H9 (cell line): ENCODE data around the gene GTF3C1. TPM values are rescaled to one million over a fixed set of nuclear protein-coding genes. Genes with fewer than 3 reads are reported as not detected.

Source experiments
- DNase-seq: peaks from one replicate; pipeline ENCODE4 v3.0.0-alpha.2; 2017
- H2AFZ ChIP-seq: one replicate; pipeline ENCODE4 v1.6.1; 2013; ENCODE audit warnings: mild to moderate bottlenecking, low read length, control low read depth, moderate library complexity
- H2AK5ac ChIP-seq: 2 replicates; pipeline ENCODE4 v1.6.1; 2013; ENCODE audit warnings: low read length, control low read depth, mixed read lengths; ENCODE audit not compliant: insufficient read length
- H2BK120ac ChIP-seq: one replicate; pipeline ENCODE4 v1.6.1; 2013; ENCODE audit warnings: low read depth, mild to moderate bottlenecking, low read length, control low read depth, inconsistent platforms; ENCODE audit not compliant: poor library complexity, severe bottlenecking
- H2BK12ac ChIP-seq: 2 replicates; pipeline ENCODE4 v1.6.1; 2013; ENCODE audit warnings: low read length, control low read depth, mixed read lengths, low read depth; ENCODE audit not compliant: insufficient read length
- H2BK15ac ChIP-seq: 2 replicates; pipeline ENCODE4 v1.6.1; 2013; ENCODE audit warnings: low read depth, low read length, control low read depth
- H2BK20ac ChIP-seq: one replicate; pipeline ENCODE4 v1.6.1; 2013; ENCODE audit warnings: low read depth, mild to moderate bottlenecking, low read length, control low read depth, inconsistent platforms; ENCODE audit not compliant: poor library complexity, severe bottlenecking
- H2BK5ac ChIP-seq: 2 replicates; pipeline ENCODE4 v1.6.1; 2013; ENCODE audit warnings: low read length, control low read depth, mixed read lengths; ENCODE audit not compliant: insufficient read length
- H3K14ac ChIP-seq: 2 replicates; pipeline ENCODE4 v1.6.1; 2013; ENCODE audit warnings: low read length, control low read depth; ENCODE audit not compliant: insufficient read depth
- H3K18ac ChIP-seq: 2 replicates; pipeline ENCODE4 v1.6.1; 2013; ENCODE audit warnings: low read depth, mild to moderate bottlenecking, mixed read lengths, low read length, control low read depth; ENCODE audit not compliant: insufficient read length
- H3K23ac ChIP-seq: 2 replicates; pipeline ENCODE4 v1.6.1; 2013; ENCODE audit warnings: low read length, control low read depth, mixed read lengths, low read depth; ENCODE audit not compliant: insufficient read length
- H3K23me2 ChIP-seq: 2 replicates; pipeline ENCODE4 v1.6.1; 2013; ENCODE audit warnings: low read depth, mild to moderate bottlenecking, mixed read lengths, low read length, control low read depth; ENCODE audit not compliant: insufficient read length, poor library complexity, severe bottlenecking
- H3K27ac ChIP-seq: 2 replicates; pipeline ENCODE4 v1.5.1; 2013; ENCODE audit warnings: low read length, control low read depth, mixed read lengths, low read depth; ENCODE audit not compliant: insufficient read length
- H3K27me3 ChIP-seq: 2 replicates; pipeline ENCODE4 v1.6.1; 2013; ENCODE audit warnings: low read length, control low read depth, inconsistent platforms; ENCODE audit not compliant: insufficient read depth
- H3K4ac ChIP-seq: 2 replicates; pipeline ENCODE4 v1.6.1; 2013; ENCODE audit warnings: low read depth, mild to moderate bottlenecking, control low read depth, inconsistent platforms, low read length, moderate library complexity
- H3K4me1 ChIP-seq: 2 replicates; pipeline ENCODE4 v1.6.1; 2013; ENCODE audit warnings: low read length, control low read depth, inconsistent platforms; ENCODE audit not compliant: insufficient read depth
- H3K4me2 ChIP-seq: 2 replicates; pipeline ENCODE4 v1.6.1; 2013; ENCODE audit warnings: low read length, control low read depth, mixed read lengths; ENCODE audit not compliant: insufficient read length, insufficient read depth
- H3K56ac ChIP-seq: 2 replicates; pipeline ENCODE4 v1.6.1; 2013; ENCODE audit warnings: low read depth, mild to moderate bottlenecking, mixed read lengths, low read length, control low read depth; ENCODE audit not compliant: insufficient read length
- H3K79me1 ChIP-seq: 2 replicates; pipeline ENCODE4 v1.6.1; 2013; ENCODE audit warnings: low read depth, mild to moderate bottlenecking, moderate library complexity, low read length, control low read depth, inconsistent platforms; ENCODE audit not compliant: insufficient read depth, poor library complexity, severe bottlenecking
- H3K79me2 ChIP-seq: 2 replicates; pipeline ENCODE4 v1.6.1; 2013; ENCODE audit warnings: low read length, control low read depth, inconsistent platforms; ENCODE audit not compliant: insufficient read depth
- H3K9ac ChIP-seq: 2 replicates; pipeline ENCODE4 v1.6.1; 2013; ENCODE audit warnings: low read length, control low read depth, mixed read lengths; ENCODE audit not compliant: insufficient read length; ENCODE audit errors: extremely low read depth
- H3K9me3 ChIP-seq: one replicate; pipeline ENCODE4 v1.6.1; 2013; ENCODE audit warnings: low read depth, low read length, inconsistent platforms; ENCODE audit not compliant: control insufficient read depth
- H3T11ph ChIP-seq: one replicate; pipeline ENCODE4 v1.6.1; 2013; ENCODE audit warnings: mild to moderate bottlenecking, low read length, control low read depth, inconsistent platforms
- H4K20me1 ChIP-seq: one replicate; pipeline ENCODE4 v1.6.1; 2013; ENCODE audit not compliant: control insufficient read depth, insufficient read length, insufficient read depth
- H4K5ac ChIP-seq: 2 replicates; pipeline ENCODE4 v1.6.1; 2013; ENCODE audit warnings: low read depth, mild to moderate bottlenecking, mixed read lengths, low read length, control low read depth; ENCODE audit not compliant: insufficient read length
- H4K8ac ChIP-seq: replicated peaks from 2 replicates; pipeline ENCODE4 v1.6.1; 2013; ENCODE audit warnings: low read length, control low read depth, mixed read lengths, low read depth; ENCODE audit not compliant: insufficient read length
- H4K91ac ChIP-seq: 2 replicates; pipeline ENCODE4 v1.6.1; 2013; ENCODE audit warnings: low read depth, mild to moderate bottlenecking, moderate library complexity, mixed read lengths, low read length, control low read depth; ENCODE audit not compliant: insufficient read length
- H3K27ac Mint-ChIP-seq, 3 experiments: 2 replicates in 2 of 3; 3 replicates in 1 of 3; pipeline ENCODE4 v1.8.0; 2020 to 2021; ENCODE audit warnings: mixed read lengths in 3 of 3, mild to moderate bottlenecking in 1 of 3, moderate library complexity in 1 of 3
- H3K27me3 Mint-ChIP-seq: 2 replicates; pipeline ENCODE4 v1.8.0; 2021; ENCODE audit warnings: low read depth, mild to moderate bottlenecking, moderate library complexity, mixed read lengths
- H3K36me3 Mint-ChIP-seq, 3 experiments: 2 replicates in 2 of 3; 3 replicates in 1 of 3; pipeline ENCODE4 v1.8.0; 2020 to 2021; ENCODE audit warnings: low read depth in 3 of 3, mixed read lengths in 3 of 3; ENCODE audit not compliant: insufficient read depth in 1 of 3
- H3K4me1 Mint-ChIP-seq, 2 experiments: 2 replicates each; pipeline ENCODE4 v1.8.0; 2020; ENCODE audit warnings: mixed read lengths in 2 of 2
- H3K4me3 Mint-ChIP-seq, 2 experiments: 2 replicates in 1 of 2; 3 replicates in 1 of 2; pipeline ENCODE4 v1.8.0; 2020 to 2021; ENCODE audit warnings: mild to moderate bottlenecking in 2 of 2, mixed read lengths in 2 of 2, moderate library complexity in 1 of 2
- H3K9me3 Mint-ChIP-seq, 2 experiments: 2 replicates in 1 of 2; 3 replicates in 1 of 2; pipeline ENCODE4 v1.8.0; 2020; ENCODE audit warnings: mild to moderate bottlenecking in 2 of 2, mixed read lengths in 2 of 2, moderate library complexity in 1 of 2
- WGBS: extraction: QIAGEN DNeasy Blood & Tissue Kit; methylation state at CpG from one replicate; pipeline ENCODE4 v1.1.7; 2013; ENCODE audit warnings: missing lambda C conversion rate, low lambda C conversion rate, mixed read lengths; ENCODE audit not compliant: insufficient read length; ENCODE audit errors: extremely low coverage; 5-methylcytosine and 5-hydroxymethylcytosine counted together
- total RNA-seq: library from RNA; stranded (reverse); gene quantifications from 2 replicates; pipeline ENCODE4 v1.2.1, GENCODE V29; 2021
- TF ChIP-seq, protein P1 (sequence below): fragments of 200-600 bp; sonication (generic); conservative IDR thresholded peaks from 3 replicates; pipeline ENCODE4 v1.8.0; 2021; ENCODE audit warnings: antibody characterized with exemption, mild to moderate bottlenecking

GTF3C1 gene
- total RNA-seq, 1 experiment from 2014 or later = 113 TPM

DNA sequence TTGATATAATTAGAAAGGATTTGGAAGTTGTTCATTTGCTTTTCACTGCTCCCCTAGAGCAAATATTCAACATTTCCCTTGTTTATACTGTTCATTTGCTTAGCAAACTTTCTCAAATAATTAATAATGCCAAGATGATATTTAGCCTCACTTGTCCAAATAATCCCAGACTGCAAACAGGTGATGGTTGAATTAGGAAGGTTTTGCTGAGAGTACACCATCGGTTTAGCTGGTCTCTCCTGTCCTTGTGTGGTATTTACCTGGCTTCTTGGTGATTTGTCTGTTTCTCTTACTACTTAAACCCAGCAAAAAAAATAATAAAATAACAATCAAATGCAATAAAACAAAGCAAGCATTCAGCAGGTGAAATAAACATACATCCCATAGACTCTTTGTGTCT is 6.8 kb upstream of the GTF3C1 start:
- no peak overlapping the region for H4K5ac ChIP-seq
- no peaks in the 10 kb centered on the region for H3K79me2 ChIP-seq
- no peak overlapping the region for H3K23ac ChIP-seq
- H3K9me3 Mint-ChIP-seq = no peaks in the 10 kb centered on the region
- TF ChIP-seq, protein P1, sequence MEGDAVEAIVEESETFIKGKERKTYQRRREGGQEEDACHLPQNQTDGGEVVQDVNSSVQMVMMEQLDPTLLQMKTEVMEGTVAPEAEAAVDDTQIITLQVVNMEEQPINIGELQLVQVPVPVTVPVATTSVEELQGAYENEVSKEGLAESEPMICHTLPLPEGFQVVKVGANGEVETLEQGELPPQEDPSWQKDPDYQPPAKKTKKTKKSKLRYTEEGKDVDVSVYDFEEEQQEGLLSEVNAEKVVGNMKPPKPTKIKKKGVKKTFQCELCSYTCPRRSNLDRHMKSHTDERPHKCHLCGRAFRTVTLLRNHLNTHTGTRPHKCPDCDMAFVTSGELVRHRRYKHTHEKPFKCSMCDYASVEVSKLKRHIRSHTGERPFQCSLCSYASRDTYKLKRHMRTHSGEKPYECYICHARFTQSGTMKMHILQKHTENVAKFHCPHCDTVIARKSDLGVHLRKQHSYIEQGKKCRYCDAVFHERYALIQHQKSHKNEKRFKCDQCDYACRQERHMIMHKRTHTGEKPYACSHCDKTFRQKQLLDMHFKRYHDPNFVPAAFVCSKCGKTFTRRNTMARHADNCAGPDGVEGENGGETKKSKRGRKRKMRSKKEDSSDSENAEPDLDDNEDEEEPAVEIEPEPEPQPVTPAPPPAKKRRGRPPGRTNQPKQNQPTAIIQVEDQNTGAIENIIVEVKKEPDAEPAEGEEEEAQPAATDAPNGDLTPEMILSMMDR = no peak
- no peak overlapping the region for H2BK20ac ChIP-seq
- no peak overlapping the region for H3K4me2 ChIP-seq
- H3K4ac ChIP-seq = no peak overlapping the region
- H3K18ac ChIP-seq = no peak overlapping the region
- no peak overlapping the region for H3K4me3 Mint-ChIP-seq
- H3K79me1 ChIP-seq = peaks cover 3% of the 10 kb centered on the region
- no peak overlapping the region for H2AK5ac ChIP-seq
- no CpG with 5 or more reads among the region's 1 CpG for WGBS
- no peaks in the 10 kb centered on the region for H3K9me3 ChIP-seq
- no peaks in the 10 kb centered on the region for H4K20me1 ChIP-seq
- no peak overlapping the region for H3K27ac ChIP-seq
- no peaks in the 10 kb centered on the region for H3K4me1 ChIP-seq
- H3K27me3 Mint-ChIP-seq = no peaks in the 10 kb centered on the region
- no peak overlapping the region for H3K14ac ChIP-seq
- H2BK12ac ChIP-seq = no peak overlapping the region
- no peak overlapping the region for H3K27ac Mint-ChIP-seq
- no peak overlapping the region for H2BK15ac ChIP-seq
- H3T11ph ChIP-seq = no peak overlapping the region
- no peak overlapping the region for H4K91ac ChIP-seq
- no peaks in the 10 kb centered on the region for H3K4me1 Mint-ChIP-seq
- no peaks in the 10 kb centered on the region for H3K23me2 ChIP-seq
- no peak overlapping the region for H2BK120ac ChIP-seq
- no peaks in the 10 kb centered on the region for H3K36me3 Mint-ChIP-seq
- H3K56ac ChIP-seq = no peak overlapping the region
- H3K9ac ChIP-seq = no peak overlapping the region
- no peak overlapping the region for H2BK5ac ChIP-seq
- DNase-seq = no peak
- no peaks in the 10 kb centered on the region for H3K27me3 ChIP-seq
- no peak overlapping the region for H4K8ac ChIP-seq
- H2AFZ ChIP-seq = no peak overlapping the region
